ENCODE measurements around the gene PPIP5K2.
"Not testable (repeated sequence)": the region's sequence is repeated elsewhere in the genome, so short reads cannot be mapped to it uniquely, and the experiment has no call there.

The PPIP5K2 gene

DNA sequence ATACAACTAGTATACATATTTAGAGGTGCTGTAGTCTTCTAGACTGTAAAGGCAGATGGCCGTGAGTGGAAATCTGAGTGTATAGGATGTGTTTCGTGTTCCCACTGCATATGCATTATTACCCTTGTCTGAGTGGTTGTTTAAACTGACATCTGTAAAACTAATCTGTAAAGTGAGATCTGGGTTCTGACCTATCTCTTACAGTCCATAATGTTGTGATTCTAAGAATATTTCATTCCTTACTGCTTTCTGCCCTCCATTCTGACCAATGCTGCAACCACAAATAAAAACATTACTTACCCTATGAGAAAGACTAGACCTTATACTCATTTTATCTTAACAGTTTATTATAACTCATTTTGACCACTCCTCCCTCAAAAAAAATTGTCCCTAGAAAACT is 90.9 kb downstream of the PPIP5K2 start:
- no peak for DNase-seq

DNA sequence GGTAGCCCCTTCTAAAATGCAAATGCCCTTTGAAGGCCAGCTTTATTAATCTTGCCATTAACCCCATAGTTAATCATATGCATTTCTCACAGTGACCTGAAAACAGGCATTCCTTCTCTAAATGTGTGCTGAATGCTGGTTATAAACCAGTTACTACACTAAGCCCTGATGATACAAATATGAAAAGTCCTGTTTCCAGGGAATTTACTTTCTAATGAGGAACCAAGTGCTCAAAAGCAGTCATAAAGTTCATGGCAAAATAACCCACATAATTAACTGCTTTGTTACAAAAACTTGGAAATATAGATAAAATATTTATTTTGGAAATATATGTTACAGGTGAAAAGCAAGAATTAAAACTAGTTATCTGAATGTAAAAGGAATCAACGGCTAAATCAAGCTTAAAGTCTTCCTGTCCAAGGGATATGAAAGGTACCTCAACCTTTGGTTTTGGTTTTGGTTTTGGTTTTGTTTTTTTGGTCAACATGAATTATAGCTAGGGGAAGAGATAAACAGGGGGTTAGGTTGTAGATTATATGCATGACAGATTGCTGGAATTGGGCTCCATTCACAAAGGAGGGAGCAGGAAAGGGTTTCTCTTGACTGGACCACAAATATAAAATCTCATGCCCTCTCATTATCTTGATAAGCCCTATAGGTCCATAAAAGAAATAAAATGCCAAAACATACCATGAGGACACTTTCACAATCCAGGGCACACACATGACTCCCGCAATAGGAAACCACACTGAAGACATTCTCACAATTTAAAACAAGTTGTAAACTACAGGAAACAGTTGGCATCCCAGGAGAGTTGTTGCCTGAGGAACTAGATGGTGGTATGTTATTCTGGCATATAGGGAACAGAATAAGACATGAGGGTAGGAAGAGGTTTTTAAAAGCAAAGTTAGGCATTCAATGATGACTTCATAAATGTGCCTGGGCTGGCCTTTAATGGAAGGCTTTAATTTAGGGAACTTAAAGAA is 91.8 kb downstream of the PPIP5K2 start:
- DNase-seq: peak; percentile 54

DNA sequence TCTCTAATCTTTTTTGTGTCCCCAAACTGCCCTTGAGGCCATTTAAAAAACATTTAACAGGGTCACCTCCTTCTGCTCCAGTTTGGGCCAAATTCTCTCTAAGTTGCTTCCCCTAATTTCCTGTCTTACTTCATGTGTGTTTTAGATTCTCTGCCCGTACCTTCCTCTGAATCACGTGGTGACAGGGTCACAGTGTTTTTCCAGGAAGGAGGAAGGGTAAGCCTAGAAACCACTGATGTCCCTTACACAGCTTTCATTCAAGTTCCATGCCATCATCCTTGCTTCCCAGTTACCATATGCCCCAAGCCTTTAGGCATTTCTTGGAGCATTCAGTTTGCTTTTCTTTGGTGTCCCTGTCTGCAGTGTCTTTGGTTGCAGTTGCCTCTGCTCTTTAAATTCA is 96.0 kb downstream of the PPIP5K2 start:
- DNase-seq: peak; percentile 29

DNA sequence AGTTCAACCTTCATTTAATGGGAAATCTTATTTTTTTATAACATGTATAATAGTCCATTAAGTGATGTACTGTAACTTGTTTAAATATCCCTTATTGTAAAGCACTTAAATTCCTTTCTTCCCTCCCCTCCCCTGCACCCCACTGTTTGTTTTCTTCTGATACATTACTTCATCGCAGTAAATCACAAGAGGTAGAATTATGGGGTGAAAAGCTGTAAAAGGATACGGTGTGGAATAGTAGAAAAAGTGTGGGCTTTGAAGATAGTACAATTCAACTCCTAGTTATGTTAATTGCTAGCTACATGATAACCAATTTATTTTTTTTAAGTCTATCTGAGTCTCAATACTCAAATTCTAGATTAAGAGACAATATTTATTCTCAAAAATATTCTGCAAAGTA is 96.6 kb downstream of the PPIP5K2 start:
- DNase-seq: no peak

DNA sequence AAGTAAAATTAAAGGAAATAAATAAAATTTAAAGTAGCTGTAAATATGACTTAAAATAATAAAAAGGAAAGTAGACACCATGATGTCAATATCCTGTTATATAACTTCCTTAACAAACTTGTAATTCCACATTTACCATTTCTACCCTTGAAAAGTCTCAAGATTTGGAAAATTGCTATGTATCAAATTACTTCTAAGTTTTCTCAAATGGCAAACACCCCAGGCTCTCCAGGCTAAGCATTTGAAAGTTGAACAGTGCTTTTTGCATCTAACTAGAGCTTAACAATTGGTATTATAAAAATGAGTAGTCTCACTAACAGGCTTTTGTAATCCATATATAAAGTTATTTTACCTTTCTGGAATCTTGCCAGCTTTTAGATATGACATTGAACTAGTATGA is 97.0 kb downstream of the PPIP5K2 start:
- no peak for DNase-seq

DNA sequence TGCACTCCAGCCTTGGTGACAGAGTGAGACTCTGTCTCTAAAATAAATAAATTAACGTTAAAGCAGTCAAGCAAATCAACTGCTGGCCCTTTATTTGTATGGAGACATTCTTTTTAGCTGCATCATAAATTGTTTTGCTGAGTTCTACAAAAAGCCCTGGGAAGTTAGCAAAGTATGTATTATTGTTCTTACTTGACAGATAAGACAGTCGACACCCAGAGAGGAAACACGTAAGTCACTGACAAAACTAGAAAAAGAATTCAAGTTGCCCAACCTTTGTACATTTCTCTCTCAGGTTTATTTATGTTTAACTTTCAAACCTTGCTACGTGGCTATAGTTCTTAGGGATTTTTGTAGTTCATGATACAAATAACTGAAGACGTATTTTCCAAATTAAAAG is 98.1 kb downstream of the PPIP5K2 start:
- no peak for DNase-seq

DNA sequence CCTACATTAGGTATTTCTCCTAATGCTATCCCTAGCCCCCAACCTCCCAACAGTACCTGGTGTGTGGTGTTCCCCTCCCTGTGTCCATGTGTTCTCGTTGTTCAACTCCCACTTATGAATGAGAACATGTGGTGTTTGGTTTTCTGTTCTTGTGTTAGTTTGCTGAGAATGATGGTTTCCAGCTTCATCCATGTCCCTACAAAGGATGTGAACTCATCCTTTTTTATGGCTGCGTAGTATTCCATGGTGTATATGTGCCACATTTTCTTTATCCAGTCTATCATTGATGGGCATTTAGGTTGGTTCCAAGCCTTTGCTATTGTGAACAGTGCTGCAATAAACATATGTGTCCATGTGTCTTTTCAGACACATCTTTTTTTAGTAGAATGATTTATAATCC is 99.0 kb downstream of the PPIP5K2 start:
- DNase-seq: not testable (repeated sequence)

DNA sequence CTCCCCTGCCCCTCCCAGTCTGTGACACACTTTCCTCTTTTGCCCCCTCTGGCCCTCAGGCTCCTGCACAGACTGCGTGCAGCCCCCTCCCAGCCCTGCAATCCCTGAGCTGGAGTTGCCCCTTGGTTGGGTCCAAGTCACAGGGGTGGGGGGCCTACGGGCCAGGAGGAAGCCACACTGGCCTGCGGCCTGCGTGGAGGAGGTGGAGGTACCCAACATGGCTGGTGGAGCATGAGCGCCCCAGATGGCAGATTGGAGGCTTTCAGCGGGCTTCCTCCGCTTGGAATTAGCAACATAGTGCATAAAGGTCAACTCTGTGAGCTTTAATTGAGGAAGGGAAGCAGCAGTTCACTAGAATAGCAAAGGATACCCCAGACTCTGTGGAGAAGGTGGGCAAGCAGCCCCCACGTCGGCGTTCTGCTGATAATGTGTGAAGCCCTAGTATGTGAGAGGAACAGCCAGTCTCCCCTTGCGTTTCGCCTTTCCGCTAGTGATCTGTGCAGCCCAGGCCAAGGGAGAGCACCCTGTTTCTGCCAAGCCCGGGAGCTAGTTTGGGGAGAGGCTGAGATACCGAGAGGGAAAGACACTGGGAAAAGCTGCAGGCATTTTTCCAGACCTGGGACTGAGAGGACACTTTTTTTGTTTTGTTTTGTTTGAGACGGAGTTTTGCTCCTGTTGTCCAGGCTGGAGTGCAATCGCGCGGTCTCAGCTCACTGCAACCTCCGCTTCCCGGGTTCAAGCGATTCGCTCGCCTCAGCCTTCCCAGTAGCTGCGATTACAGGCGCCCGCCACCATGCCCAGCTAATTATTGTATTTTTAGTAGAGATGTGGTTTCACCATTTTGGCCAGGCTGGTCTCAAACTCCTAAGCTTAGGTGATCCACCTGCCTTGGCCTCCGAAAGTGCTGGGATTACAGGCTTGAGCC is 103.2 kb downstream of the PPIP5K2 start:
- DNase-seq: no peak

DNA sequence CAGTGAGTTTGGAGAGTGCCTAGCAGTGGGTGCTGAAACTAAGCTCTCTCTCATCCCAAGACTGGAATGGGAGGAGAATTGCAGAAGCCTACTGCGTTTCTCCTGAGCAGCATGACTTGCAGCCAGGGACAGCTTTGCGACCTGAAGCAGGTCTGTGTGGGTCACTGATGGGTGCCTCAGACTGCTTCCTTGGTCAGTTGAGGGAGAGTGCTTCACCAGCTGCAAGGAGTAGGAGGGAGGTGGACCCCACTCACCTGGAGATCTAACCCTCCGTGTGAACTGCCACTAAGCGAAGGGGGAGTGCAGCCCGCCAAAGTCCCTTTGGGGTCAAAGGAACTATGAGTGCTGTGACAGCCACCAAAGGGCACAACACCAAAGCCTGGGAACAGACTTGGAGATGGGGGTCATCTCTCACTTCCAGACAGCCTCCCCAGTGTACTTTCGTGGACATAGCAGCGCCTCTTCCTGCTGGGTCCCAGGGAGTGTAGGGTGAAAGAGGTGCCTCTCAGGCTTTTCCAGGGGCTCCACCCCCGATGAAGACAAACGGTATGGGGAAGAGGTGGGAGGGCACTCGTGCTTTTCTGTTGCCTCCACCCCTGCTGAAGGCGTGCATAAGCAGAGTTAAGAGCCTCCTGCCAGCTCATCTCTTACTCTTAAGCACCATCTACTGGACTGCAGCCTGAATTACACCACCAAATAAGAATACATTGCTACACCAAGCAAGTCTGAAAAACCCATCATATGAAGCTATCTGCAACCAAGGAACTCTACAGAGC is 104.2 kb downstream of the PPIP5K2 start:
- peak; percentile 70 for DNase-seq

DNA sequence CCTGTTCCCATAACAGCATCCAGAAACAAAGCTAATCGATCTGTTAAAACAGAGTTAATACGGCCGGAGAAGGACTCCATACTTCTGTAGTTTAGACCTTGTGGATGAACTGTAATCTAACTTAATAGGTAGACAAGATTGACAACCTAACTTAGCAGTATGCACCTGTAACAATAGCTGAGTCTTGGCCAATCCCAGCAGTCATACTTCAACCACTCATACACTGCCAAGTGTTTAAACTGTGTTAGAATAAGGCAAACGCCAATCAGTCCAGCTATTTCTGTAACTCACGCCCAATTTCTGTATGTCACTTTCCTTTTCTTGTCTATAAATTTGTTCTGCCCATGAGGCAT is 104.8 kb downstream of the PPIP5K2 start:
- no peak for DNase-seq

DNA sequence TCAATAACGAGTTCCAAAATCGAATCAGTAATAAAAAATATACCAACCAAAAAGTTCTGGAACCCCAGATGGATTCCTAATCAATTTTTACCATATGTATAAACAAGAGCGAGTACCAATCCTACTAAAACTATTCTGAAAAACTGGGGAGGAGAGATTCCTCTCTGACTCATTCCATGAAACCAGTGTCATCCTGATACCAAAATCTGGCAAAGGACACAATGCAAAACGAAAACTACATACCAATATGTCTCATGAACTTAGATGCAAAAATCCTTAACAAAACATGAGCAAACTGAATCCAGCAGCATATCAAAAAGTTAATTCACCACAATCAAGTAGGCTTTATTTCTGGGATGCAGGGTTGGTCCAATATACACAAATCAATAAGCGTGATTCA is 108.0 kb downstream of the PPIP5K2 start:
- DNase-seq: no peak

DNA sequence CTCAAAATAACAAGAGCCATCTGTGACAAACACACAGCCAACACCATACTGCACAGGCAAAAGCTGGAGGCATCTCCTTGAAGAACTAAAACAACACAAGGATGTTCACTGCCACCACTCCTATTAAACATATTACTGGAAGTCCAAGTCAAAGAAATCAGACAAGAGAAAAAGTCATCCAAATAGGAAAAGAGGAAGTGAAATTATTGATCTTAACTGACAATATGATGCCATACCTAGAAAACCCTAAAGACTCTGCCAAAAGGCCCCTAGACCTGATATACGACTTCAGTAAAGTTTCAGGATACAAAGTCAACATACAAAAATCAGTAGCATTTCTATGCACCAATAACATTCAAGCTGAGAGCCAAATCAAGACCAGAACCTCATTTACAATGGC is 108.5 kb downstream of the PPIP5K2 start:
- no peak for DNase-seq

DNA sequence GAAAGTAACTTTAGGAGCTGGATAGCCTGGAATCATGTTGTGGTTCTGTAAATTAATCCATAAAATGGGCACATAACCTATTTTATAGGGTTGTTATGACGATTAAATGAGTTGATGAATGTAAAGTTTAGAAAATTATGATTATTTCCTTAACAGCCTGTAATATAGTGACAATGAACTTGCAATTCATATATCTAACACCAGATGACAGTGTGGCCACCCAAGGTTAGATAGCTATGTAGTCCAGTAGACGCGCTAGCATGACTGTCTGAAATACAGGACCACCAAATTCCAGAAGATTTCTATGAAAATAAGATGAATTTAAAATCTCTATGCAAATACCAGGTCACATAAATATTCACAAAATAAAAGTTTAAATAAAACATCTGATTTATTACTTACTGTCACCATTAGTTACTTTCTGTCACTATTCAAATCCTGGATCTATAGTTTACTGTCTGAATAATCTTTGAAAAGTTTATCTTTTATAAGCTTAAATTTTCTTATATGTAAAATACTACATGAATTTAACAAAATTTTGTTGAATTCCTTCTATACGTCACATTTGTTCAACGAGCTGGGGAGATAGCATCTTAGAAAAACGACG is 112.4 kb downstream of the PPIP5K2 start:
- DNase-seq: peak; percentile 55

DNA sequence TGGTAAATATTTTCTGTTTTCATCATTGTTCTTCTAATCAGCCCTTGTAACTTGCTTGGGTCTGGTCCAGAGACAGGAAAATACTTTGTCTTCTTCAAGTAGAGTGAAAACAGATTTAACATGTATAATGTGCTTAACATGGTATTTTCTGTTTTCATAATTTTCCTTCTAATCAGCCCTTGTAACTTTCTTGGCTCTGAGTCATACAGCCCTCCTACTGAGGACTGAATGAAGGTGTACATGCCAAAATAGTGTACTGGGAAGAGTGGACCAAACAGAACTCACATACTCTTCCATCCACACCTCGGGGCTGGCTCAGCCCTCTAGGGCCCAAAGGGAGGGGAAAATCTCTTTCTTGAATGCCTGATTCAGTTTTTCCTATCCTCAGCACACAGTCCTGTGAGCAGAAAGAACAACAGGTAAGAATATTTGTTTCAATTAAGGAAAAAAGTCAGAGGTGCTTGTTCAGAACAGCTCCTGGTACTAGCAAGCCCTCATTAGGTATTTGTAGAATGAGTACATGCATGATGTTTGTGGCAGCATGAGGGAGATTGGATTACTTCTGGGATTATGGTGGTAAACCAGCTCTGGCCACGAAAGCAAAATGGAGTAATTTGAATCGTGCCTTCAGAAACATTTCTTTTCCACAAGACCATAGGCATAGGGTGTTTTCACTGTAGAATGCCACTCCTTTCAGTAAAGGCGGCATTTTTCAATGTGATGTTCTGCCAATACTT is 114.3 kb downstream of the PPIP5K2 start:
- no peak for DNase-seq

DNA sequence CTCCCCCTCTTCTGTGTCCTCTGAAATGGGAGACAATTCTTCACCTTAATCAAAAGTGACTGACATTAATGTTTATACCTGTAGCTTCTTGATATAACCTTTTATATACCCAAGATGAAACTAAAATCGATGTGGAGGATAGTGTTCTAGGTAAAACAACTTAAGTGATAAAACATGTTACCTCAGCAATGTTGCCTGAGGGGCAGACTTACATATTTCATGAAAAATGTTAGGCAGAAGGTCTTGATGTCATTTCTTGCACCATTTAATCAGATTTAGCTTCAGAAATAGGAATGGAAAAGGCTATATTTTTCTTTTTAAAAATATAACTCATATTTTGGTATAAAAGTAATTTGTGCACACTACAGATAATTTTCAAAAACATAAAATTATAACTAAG is 115.8 kb downstream of the PPIP5K2 start:
- no peak for DNase-seq

DNA sequence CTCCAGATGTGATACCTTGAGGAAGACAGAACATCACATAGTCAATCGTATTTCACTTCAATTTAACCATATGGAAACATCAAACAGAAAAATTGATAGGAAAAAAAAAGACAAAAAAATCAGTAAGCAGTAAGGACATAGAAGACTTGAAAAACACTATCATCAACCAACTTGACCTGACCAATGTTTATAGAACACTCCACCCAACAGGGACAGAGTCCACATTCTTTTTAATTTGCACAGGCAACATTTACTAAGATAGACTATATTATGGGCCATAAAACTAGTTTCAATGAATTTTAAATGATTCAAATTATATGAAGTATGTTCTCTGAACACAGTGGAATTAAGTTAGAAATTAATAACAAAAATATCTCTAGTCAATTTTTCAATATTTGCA is 117.7 kb downstream of the PPIP5K2 start:
- DNase-seq: no peak

DNA sequence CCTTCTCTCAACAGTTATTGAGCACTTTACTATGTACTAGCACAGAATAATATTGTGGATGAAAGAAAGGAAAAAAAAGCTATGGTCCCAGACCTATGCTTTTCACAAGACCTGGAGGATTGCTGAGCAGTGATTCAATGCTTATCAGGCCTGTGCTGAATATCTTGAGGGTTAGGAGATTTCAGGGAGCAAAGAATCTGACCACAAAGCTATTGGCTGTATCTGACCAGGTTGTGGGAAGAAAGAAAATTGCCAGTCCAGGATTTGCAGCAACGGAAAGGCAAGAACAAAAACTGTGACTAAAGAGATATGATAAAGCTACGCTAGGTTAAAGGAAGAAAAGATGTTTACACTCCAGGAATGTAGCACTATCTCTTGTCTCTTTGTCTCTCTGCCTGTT is 123.6 kb downstream of the PPIP5K2 start:
- DNase-seq: no peak

DNA sequence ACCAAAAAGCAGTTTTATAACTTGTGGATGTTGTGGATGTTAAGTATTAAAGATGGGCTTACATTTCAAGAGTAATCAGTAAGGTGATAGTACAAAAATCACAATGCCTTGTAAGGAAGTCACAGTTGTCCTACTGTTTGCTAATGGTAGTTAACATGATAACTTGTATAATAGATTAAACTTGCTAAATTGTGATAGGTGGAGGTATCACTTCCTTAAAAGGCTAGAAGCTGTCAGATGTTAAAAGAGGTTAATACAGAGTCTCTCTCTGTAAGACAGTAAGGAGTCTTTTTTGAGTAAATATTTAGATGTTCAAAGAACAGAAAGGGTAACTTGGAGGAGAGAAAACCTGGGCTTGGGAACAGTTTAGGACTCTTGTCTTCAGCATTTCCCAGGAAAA is 124.3 kb downstream of the PPIP5K2 start:
- DNase-seq: no peak

DNA sequence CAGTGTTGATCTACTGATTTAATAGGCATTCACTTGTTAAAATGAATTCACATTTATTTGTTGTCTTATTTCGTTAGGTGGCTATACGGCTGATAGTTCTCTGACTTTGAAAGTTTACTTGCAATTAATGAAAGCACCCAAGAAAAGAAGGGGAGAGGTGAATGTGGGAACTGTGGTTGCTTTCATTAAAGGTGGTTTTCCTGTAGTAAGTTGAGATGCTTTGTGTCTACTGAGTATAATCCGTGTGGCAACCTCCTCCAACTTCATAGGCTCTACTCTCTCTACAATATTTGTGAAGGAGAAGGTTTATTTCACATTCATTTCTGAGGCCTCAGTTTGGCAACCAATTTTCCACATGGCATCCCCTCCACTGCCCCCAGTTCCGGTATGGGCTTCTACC is 125.7 kb downstream of the PPIP5K2 start:
- no peak for DNase-seq

DNA sequence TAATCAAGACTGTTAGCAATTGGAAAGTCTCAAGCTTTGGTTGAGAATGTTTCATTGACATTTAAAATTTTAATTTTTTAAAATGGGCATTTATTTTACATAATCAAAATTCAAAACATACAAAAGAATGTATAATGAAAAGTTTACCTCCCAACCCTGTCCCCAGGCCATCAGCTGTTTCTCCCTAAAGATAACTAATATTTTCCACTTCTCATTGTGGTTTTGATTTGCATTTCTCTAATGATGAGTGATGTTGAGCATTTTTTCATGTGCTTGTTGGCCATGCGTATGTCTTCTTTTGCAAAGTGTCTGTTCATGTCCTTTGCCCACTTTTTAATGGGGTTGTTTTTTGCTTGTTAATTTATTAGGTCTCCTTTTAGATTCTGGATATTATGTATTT is 127.0 kb downstream of the PPIP5K2 start:
- DNase-seq: no peak

DNA sequence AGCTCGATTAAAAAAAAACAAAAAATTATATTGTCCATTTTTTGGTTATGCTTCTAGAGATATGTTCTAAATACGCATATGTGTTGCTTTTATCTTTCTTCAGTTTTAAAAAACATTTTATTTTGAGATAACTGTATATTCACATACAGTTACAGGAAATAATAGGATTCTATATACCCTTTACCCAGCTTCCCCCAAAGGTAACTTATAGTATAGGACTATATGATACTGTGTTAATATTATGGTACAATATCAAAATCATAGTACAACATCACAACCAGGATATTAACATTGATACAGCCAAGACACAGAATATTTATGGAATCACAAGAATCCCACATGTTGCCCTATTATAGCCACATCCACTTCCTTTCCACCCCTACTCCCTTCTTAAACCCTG is 129.0 kb downstream of the PPIP5K2 start:
- DNase-seq: no peak

DNA sequence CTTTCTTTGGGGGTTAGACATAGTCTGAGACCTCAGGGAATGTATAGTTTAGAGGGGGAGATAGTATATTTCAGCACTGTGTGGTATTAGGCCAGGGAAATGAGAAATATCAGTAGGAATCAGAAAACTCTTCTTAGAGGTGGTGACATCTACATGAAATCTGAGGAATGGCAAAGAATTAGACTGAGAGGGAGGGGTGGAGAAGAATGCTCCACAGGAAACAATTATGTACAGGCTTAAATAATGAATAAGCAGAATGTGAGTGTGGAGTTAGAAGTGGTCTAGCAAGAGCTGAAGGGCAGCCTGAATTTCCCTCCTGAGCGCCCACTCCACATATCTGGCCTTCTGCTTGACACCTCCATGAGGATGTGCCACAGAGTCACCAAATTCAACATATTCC is 134.8 kb downstream of the PPIP5K2 start:
- DNase-seq: no peak
